GM06990 (cell line): ENCODE results near the gene CSF2RB.

Source experiments
- DNase-seq: peaks from one replicate; pipeline ENCODE4 v3.0.0-alpha.2; 2011; ENCODE audit not compliant: insufficient read length; ENCODE audit errors: extremely low read depth
- H3K27me3 ChIP-seq: replicated peaks from 2 replicates; pipeline ENCODE4 v1.6.0; 2011; ENCODE audit warnings: low read length; ENCODE audit not compliant: control insufficient read depth, insufficient read depth
- H3K36me3 ChIP-seq: 2 replicates; pipeline ENCODE4 v1.5.1; 2011; ENCODE audit warnings: low read length; ENCODE audit not compliant: control insufficient read depth, insufficient read depth
- H3K4me3 ChIP-seq: replicated peaks from 2 replicates; pipeline ENCODE4 v1.5.1; 2011; ENCODE audit warnings: low read depth, mild to moderate bottlenecking, control low read depth, low read length
- CTCF ChIP-seq: IDR thresholded peaks from 2 replicates; pipeline ENCODE4 v1.5.1; 2011; ENCODE audit warnings: low read length, control low read depth, mild to moderate bottlenecking, inconsistent platforms; ENCODE audit not compliant: insufficient read depth, poor library complexity, severe bottlenecking

CSF2RB gene

GRCh38 chr22:36926721-36927435, 13.4 kb downstream of the CSF2RB start:
- peaks cover 44% of the 10 kb centered on the region for H3K36me3 ChIP-seq
- no peaks in the 10 kb centered on the region for H3K27me3 ChIP-seq
- DNase-seq, result no peak
- H3K4me3 ChIP-seq, result no peak overlapping the region
- TF ChIP-seq CTCF, result no peak

- no peaks in the 10 kb centered on the region for H3K27me3 ChIP-seq
- no peak for DNase-seq
- peaks cover 42% of the 10 kb centered on the region for H3K36me3 ChIP-seq
- no peak for TF ChIP-seq CTCF
- no peak overlapping the region for H3K4me3 ChIP-seq
Measured at GRCh38 chr22:36927671-36928070, 14.2 kb downstream of the CSF2RB start.

- H3K36me3 ChIP-seq, result peaks cover 37% of the 10 kb centered on the region
- no peak for TF ChIP-seq CTCF
- no peak overlapping the region for H3K4me3 ChIP-seq
- no peak for DNase-seq
- H3K27me3 ChIP-seq, result no peaks in the 10 kb centered on the region
Measured at GRCh38 chr22:36928196-36928595, 14.8 kb downstream of the CSF2RB start.

- no peak for TF ChIP-seq CTCF
- no peak overlapping the region for H3K4me3 ChIP-seq
- no peak for DNase-seq
- peaks cover 39% of the 10 kb centered on the region for H3K36me3 ChIP-seq
- H3K27me3 ChIP-seq, result no peaks in the 10 kb centered on the region
Measured at GRCh38 chr22:36928786-36929535, 15.5 kb downstream of the CSF2RB start.

GRCh38 chr22:36929621-36930020, 16.2 kb downstream of the CSF2RB start:
- TF ChIP-seq CTCF, result no peak
- no peaks in the 10 kb centered on the region for H3K27me3 ChIP-seq
- no peak overlapping the region for H3K4me3 ChIP-seq
- DNase-seq, result no peak
- peaks cover 36% of the 10 kb centered on the region for H3K36me3 ChIP-seq
